Measurements from ENCODE around the gene CSRP1.

Gene CSRP1

GRCh38 chr1:201513498-201514243 lies 6.7 kb upstream of the CSRP1 start:
- DNase-seq: no peak

DNA sequence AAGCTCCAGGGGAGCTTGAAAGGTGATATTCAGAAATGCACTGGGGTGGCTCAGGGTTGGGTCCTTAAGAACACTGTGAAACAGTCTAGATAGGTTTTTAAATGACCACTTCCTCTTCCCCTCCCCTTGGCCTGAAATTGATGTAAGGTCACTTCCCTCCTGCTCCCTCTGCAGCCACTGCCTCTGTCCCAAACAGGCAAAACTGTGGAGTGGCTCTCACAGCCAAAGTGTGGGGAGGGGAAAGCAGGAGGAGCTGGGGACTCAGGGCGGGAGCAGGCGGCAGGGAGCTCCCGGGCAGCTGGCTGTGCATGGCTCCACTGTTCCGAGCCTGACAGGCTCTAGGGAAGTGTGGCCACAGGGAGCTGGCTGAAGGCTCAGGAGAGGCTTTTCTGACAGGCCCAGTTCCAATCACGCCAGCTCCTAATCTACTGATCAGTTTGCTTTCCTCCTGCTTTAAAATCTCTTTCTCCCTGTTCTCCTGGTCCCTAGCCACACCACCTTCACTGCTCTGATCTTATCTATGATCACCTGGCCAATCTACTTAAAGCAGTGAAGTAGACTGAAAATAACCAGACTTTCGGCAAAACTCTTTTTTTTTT lies 5.1 kb upstream of the CSRP1 start:
- DNase-seq: no peak

- no peak for DNase-seq
Observed at GRCh38 chr1:201511396-201511940, 4.5 kb upstream of the CSRP1 start.

DNA sequence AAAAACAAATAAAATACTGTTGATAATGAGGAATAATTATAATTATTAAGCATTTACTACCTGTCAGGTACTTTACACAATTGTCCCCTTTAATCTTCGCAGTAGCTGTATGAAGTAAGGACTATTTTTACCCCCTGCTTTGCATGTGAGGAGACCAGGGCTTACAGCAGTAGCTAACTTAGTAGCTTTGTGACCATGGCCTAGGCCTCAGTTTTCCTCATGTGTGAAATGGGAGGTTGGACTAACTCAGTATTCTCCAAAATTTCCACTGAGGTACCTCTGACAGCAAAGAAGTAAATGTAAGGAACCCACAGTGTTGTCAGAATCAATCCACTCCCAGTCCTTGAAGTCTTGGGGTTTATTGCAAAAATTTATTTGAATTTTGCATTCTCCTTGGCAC lies 3.8 kb upstream of the CSRP1 start:
- DNase-seq: no peak

GRCh38 chr1:201509601-201510374 lies 2.9 kb upstream of the CSRP1 start:
- no peak for DNase-seq

GRCh38 chr1:201508809-201509208 lies 1.9 kb upstream of the CSRP1 start:
- no peak for DNase-seq

GRCh38 chr1:201507360-201507675 lies 395 bp upstream of the CSRP1 start:
- DNase-seq: no peak

GRCh38 chr1:201506092-201506491 lies 831 bp downstream of the CSRP1 start:
- no peak for DNase-seq

DNA sequence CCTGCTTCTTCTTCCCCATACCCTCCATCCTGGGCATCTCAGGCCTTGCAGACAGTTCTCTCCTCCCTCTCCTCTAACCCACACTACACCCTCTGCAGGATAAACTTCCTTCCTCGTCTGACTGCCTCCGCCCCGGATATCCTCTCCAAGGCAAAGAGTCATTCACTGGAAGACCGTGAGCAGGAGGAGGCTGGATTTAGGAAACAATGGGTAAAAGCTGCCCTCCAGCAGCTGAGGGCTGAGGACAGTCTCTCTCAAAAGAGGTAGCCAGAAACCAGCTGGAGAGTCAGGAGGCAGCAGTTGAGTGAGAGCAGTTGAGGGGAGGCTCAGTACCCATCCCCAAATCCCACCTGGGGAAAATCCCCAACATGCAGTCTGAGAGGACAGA lies 1.4 kb downstream of the CSRP1 start:
- DNase-seq: no peak

GRCh38 chr1:201504799-201505502 lies 2.0 kb downstream of the CSRP1 start:
- no peak for DNase-seq

DNA sequence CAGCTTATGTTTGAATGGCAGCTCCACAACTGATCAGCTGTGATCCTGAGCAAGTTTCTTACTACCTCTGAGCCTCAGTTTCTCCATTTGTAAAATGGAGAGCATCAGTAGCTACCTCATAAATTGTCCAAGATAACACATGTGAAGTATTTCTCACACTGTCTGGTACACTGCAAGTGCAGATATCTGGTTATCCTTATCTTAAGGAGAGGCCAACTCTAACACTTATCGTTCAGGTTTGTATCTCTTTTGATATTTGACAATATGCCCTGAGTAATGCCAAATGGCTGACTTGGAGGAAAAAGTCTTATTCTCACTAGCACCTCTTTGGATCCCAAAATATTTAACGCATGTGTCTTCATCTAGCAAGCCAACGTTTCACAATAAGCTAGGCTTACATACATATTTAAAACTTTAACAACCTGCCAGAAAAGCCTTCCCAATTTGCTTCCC lies 2.7 kb downstream of the CSRP1 start:
- no peak for DNase-seq

- no peak for DNase-seq
Observed at GRCh38 chr1:201503397-201504176, 3.3 kb downstream of the CSRP1 start.

DNA sequence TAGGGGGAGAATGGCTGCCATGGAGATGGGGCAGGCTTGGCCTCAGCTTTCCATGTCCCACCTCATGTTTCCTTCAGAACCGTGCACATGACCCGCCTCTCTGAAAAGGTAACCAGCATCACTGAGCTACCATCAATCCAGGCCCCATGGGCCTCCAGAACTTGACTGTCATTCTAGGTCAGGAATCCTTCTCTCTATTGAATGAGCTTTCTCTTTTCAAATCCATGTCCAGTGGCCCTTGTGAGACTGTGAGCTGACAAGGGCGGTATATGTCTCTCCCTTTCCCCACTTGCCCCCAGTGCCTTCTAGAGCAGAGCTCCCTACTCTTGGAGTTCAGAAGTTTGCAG lies 4.4 kb downstream of the CSRP1 start:
- DNase-seq: no peak

- no peak for DNase-seq
Observed at GRCh38 chr1:201501812-201502510, 5.0 kb downstream of the CSRP1 start.

DNA sequence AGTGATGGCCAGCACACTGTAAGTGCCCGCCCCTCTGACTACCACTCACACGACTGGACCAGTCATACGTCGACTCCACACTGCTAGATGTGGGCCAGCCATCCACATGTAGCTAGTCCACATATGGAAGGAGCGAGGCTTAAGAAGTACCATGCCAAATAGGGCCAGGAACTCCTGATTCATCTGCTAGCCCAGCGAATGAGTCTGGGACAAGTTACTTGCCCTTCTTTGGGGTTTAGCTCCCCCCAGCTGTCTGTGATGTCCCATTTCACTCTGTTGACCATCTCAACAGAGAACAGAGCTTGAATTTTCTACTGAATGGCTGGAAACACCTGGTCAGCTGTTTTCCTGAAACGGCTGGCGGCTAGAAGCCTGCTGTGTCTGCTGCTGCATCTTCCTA lies 5.8 kb downstream of the CSRP1 start:
- no peak for DNase-seq

- no peak for DNase-seq
Observed at GRCh38 chr1:201500670-201501120, 6.2 kb downstream of the CSRP1 start.

- DNase-seq: no peak
Observed at GRCh38 chr1:201499795-201500669, 6.9 kb downstream of the CSRP1 start.

DNA sequence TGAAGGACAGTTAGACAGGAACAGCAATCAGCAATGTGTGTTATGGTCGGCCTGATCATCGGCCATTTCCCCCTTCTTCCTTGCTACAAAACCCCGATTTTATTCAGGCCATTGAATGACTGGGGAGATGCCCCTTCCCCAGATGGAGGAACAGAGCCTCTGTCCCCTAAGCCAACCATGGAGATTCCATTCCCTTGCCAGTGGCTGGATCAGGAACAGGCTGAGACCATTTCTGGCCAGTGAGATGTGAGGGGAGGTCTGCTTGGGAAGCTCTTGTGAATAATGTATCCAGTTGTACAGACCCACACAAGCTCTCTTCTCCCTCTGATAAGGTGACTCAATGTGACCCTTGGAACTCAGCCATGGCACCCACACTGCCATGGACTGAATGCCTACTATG lies 7.7 kb downstream of the CSRP1 start:
- no peak for DNase-seq

GRCh38 chr1:201498621-201499020 lies 8.3 kb downstream of the CSRP1 start:
- DNase-seq: no peak

- DNase-seq: no peak
Observed at GRCh38 chr1:201497935-201498509, 8.9 kb downstream of the CSRP1 start.
